ENCODE results near the gene TEK.
A peak's percentile ranks its signal among the peaks of the same experiment; 100 is the strongest.

Gene TEK

GRCh38 chr9:27108981-27109541, at the start of gene TEK:
Gene TEK, plus strand, starts transcription at chr9:27109225. Its CDS starts 366 bp downstream, at chr9:27109591.
- Histone ChIP-seq H3K27me3 (ENCODE audit: control insufficient read depth in 1 of 2, insufficient read depth in 2 of 2, low read length in 2 of 2) (no peaks in the 10 kb centered on the region), H3K27ac (ENCODE audit: low read depth, low read length) (no peak within 1 kb of the TSS), H3K4me1 (ENCODE audit: insufficient read depth, low read length) (no peaks in the 10 kb centered on the region), H3K9ac (ENCODE audit: low read length) (no peak within 1 kb of the TSS), H3K36me3 (ENCODE audit: insufficient read depth, low read length) (no peaks in the 10 kb centered on the region), H3K9me3 (ENCODE audit: low read length) (no peaks in the 10 kb centered on the region), H3K4me3 (ENCODE audit: low read depth in 1 of 2, low read length in 2 of 2) (peak within 1 kb of the TSS in 1 of 2 donors; percentile 3)

GRCh38 chr9:27059412-27059811, 49.6 kb upstream of the TEK start:
- no peak overlapping the region for H3K27ac ChIP-seq (ENCODE audit: low read depth, low read length)
- H3K27me3 ChIP-seq (ENCODE audit: control insufficient read depth in 1 of 2, insufficient read depth in 2 of 2, low read length in 2 of 2), result no peaks in the 10 kb centered on the region
- no peaks in the 10 kb centered on the region for H3K36me3 ChIP-seq (ENCODE audit: insufficient read depth, low read length)
- H3K4me3 ChIP-seq (ENCODE audit: low read depth in 1 of 2, low read length in 2 of 2), result no peak overlapping the region
- no peaks in the 10 kb centered on the region for H3K9me3 ChIP-seq (ENCODE audit: low read length)
- no peaks in the 10 kb centered on the region for H3K4me1 ChIP-seq (ENCODE audit: insufficient read depth, low read length)
- no peak overlapping the region for H3K9ac ChIP-seq (ENCODE audit: low read length)

- Histone ChIP-seq H3K9me3 (ENCODE audit: low read length) (no peaks in the 10 kb centered on the region), H3K27ac (ENCODE audit: low read depth, low read length) (no peak overlapping the region), H3K36me3 (ENCODE audit: insufficient read depth, low read length) (no peaks in the 10 kb centered on the region), H3K9ac (ENCODE audit: low read length) (no peak overlapping the region), H3K4me3 (ENCODE audit: low read depth in 1 of 2, low read length in 2 of 2) (no peak overlapping the region), H3K27me3 (ENCODE audit: control insufficient read depth in 1 of 2, insufficient read depth in 2 of 2, low read length in 2 of 2) (no peaks in the 10 kb centered on the region), H3K4me1 (ENCODE audit: insufficient read depth, low read length) (no peaks in the 10 kb centered on the region)
Measured at GRCh38 chr9:27059907-27060306, 49.1 kb upstream of the TEK start.

GRCh38 chr9:27065288-27065687, 43.7 kb upstream of the TEK start:
- no peaks in the 10 kb centered on the region for H3K36me3 ChIP-seq (ENCODE audit: insufficient read depth, low read length)
- H3K9me3 ChIP-seq (ENCODE audit: low read length), result no peaks in the 10 kb centered on the region
- H3K4me1 ChIP-seq (ENCODE audit: insufficient read depth, low read length), result no peaks in the 10 kb centered on the region
- no peak overlapping the region for H3K4me3 ChIP-seq (ENCODE audit: low read depth in 1 of 2, low read length in 2 of 2)
- no peak overlapping the region for H3K27ac ChIP-seq (ENCODE audit: low read depth, low read length)
- no peak overlapping the region for H3K9ac ChIP-seq (ENCODE audit: low read length)
- H3K27me3 ChIP-seq (ENCODE audit: control insufficient read depth in 1 of 2, insufficient read depth in 2 of 2, low read length in 2 of 2), result no peaks in the 10 kb centered on the region

- Histone ChIP-seq H3K27ac (ENCODE audit: low read depth, low read length) (no peak overlapping the region), H3K9ac (ENCODE audit: low read length) (no peak overlapping the region), H3K4me1 (ENCODE audit: insufficient read depth, low read length) (no peaks in the 10 kb centered on the region), H3K9me3 (ENCODE audit: low read length) (no peaks in the 10 kb centered on the region), H3K4me3 (ENCODE audit: low read depth in 1 of 2, low read length in 2 of 2) (no peak overlapping the region), H3K36me3 (ENCODE audit: insufficient read depth, low read length) (no peaks in the 10 kb centered on the region), H3K27me3 (ENCODE audit: control insufficient read depth in 1 of 2, insufficient read depth in 2 of 2, low read length in 2 of 2) (no peaks in the 10 kb centered on the region)
Measured at GRCh38 chr9:27073841-27074728, 34.9 kb upstream of the TEK start.

GRCh38 chr9:27078685-27079084, 30.3 kb upstream of the TEK start:
- no peak overlapping the region for H3K9ac ChIP-seq (ENCODE audit: low read length)
- no peak overlapping the region for H3K27ac ChIP-seq (ENCODE audit: low read depth, low read length)
- H3K4me1 ChIP-seq (ENCODE audit: insufficient read depth, low read length), result no peaks in the 10 kb centered on the region
- H3K27me3 ChIP-seq (ENCODE audit: control insufficient read depth in 1 of 2, insufficient read depth in 2 of 2, low read length in 2 of 2), result no peaks in the 10 kb centered on the region
- no peaks in the 10 kb centered on the region for H3K36me3 ChIP-seq (ENCODE audit: insufficient read depth, low read length)
- H3K4me3 ChIP-seq (ENCODE audit: low read depth in 1 of 2, low read length in 2 of 2), result no peak overlapping the region
- H3K9me3 ChIP-seq (ENCODE audit: low read length), result no peaks in the 10 kb centered on the region

GRCh38 chr9:27085456-27085855, 23.6 kb upstream of the TEK start:
- Histone ChIP-seq H3K27ac (ENCODE audit: low read depth, low read length) (no peak overlapping the region), H3K36me3 (ENCODE audit: insufficient read depth, low read length) (no peaks in the 10 kb centered on the region), H3K9me3 (ENCODE audit: low read length) (no peaks in the 10 kb centered on the region), H3K27me3 (ENCODE audit: control insufficient read depth in 1 of 2, insufficient read depth in 2 of 2, low read length in 2 of 2) (no peaks in the 10 kb centered on the region), H3K9ac (ENCODE audit: low read length) (no peak overlapping the region), H3K4me3 (ENCODE audit: low read depth in 1 of 2, low read length in 2 of 2) (no peak overlapping the region), H3K4me1 (ENCODE audit: insufficient read depth, low read length) (peaks cover 10% of the 10 kb centered on the region)

GRCh38 chr9:27086818-27087680, 22.0 kb upstream of the TEK start:
- H3K27me3 ChIP-seq (ENCODE audit: control insufficient read depth in 1 of 2, insufficient read depth in 2 of 2, low read length in 2 of 2), result no peaks in the 10 kb centered on the region
- H3K36me3 ChIP-seq (ENCODE audit: insufficient read depth, low read length), result no peaks in the 10 kb centered on the region
- H3K9ac ChIP-seq (ENCODE audit: low read length), result no peak overlapping the region
- H3K4me3 ChIP-seq (ENCODE audit: low read depth in 1 of 2, low read length in 2 of 2), result no peak overlapping the region
- no peaks in the 10 kb centered on the region for H3K9me3 ChIP-seq (ENCODE audit: low read length)
- peaks cover 10% of the 10 kb centered on the region for H3K4me1 ChIP-seq (ENCODE audit: insufficient read depth, low read length)
- no peak overlapping the region for H3K27ac ChIP-seq (ENCODE audit: low read depth, low read length)

GRCh38 chr9:27088981-27089380, 20.0 kb upstream of the TEK start:
- Histone ChIP-seq H3K36me3 (ENCODE audit: insufficient read depth, low read length) (no peaks in the 10 kb centered on the region), H3K27ac (ENCODE audit: low read depth, low read length) (no peak overlapping the region), H3K9me3 (ENCODE audit: low read length) (no peaks in the 10 kb centered on the region), H3K9ac (ENCODE audit: low read length) (no peak overlapping the region), H3K27me3 (ENCODE audit: control insufficient read depth in 1 of 2, insufficient read depth in 2 of 2, low read length in 2 of 2) (no peaks in the 10 kb centered on the region), H3K4me3 (ENCODE audit: low read depth in 1 of 2, low read length in 2 of 2) (no peak overlapping the region), H3K4me1 (ENCODE audit: insufficient read depth, low read length) (peaks cover 10% of the 10 kb centered on the region)

GRCh38 chr9:27089706-27090105, 19.3 kb upstream of the TEK start:
- H3K27me3 ChIP-seq (ENCODE audit: control insufficient read depth in 1 of 2, insufficient read depth in 2 of 2, low read length in 2 of 2), result no peaks in the 10 kb centered on the region
- H3K9ac ChIP-seq (ENCODE audit: low read length), result no peak overlapping the region
- no peak overlapping the region for H3K27ac ChIP-seq (ENCODE audit: low read depth, low read length)
- no peaks in the 10 kb centered on the region for H3K9me3 ChIP-seq (ENCODE audit: low read length)
- H3K36me3 ChIP-seq (ENCODE audit: insufficient read depth, low read length), result no peaks in the 10 kb centered on the region
- H3K4me3 ChIP-seq (ENCODE audit: low read depth in 1 of 2, low read length in 2 of 2), result no peak overlapping the region
- peaks cover 10% of the 10 kb centered on the region for H3K4me1 ChIP-seq (ENCODE audit: insufficient read depth, low read length)

GRCh38 chr9:27090231-27090630, 18.8 kb upstream of the TEK start:
- H3K9me3 ChIP-seq (ENCODE audit: low read length), result no peaks in the 10 kb centered on the region

More at GRCh38 chr9:27090231-27090630, 18.8 kb upstream of the TEK start:
- H3K27ac ChIP-seq (ENCODE audit: low read depth, low read length), result no peak overlapping the region
- H3K9ac ChIP-seq (ENCODE audit: low read length), result no peak overlapping the region
- H3K36me3 ChIP-seq (ENCODE audit: insufficient read depth, low read length), result no peaks in the 10 kb centered on the region
- no peaks in the 10 kb centered on the region for H3K27me3 ChIP-seq (ENCODE audit: control insufficient read depth in 1 of 2, insufficient read depth in 2 of 2, low read length in 2 of 2)
- peaks cover 10% of the 10 kb centered on the region for H3K4me1 ChIP-seq (ENCODE audit: insufficient read depth, low read length)
- no peak overlapping the region for H3K4me3 ChIP-seq (ENCODE audit: low read depth in 1 of 2, low read length in 2 of 2)

Measured in muscle layer of colon (tissue), 2 donors.